Heart left ventricle (tissue), 16 donors: ENCODE measurements around the gene LONP2. TPM values are rescaled to one million over a fixed set of nuclear protein-coding genes. Genes with fewer than 3 reads are reported as not detected.

Source experiments
- ATAC-seq, 4 donors: fragments of 200-7000 bp; cut with Tn5 transposase; one replicate each; pipeline ENCODE4 v1.9.1; 2020 to 2022; ENCODE audit warnings: moderate library complexity in 4 of 4, mild to moderate bottlenecking in 3 of 4, moderate number of reproducible peaks in 1 of 4
- DNase-seq, 5 donors: peaks; one replicate each; pipeline ENCODE4 v3.0.0-alpha.2; 2020
- H3K27ac ChIP-seq, 12 donors: fragments of 200-600 bp; sonication (generic) in 4 of 12; one replicate each; pipeline versions ENCODE4 v1.5.0 to v1.8.0; 2016 to 2022; ENCODE audit warnings: mild to moderate bottlenecking in 2 of 12
- H3K27me3 ChIP-seq, 9 donors: fragments of 200-600 bp; sonication (generic) in 2 of 9; one replicate each; pipeline versions ENCODE4 v1.5.1 to v1.8.0; 2016 to 2022; ENCODE audit warnings: mild to moderate bottlenecking in 3 of 9
- H3K36me3 ChIP-seq, 9 donors: fragments of 200-600 bp; sonication (generic) in 2 of 9; one replicate each; pipeline versions ENCODE4 v1.5.0 to v1.8.0; 2018 to 2022; ENCODE audit warnings: mild to moderate bottlenecking in 2 of 9
- H3K4me1 ChIP-seq, 12 donors: fragments of 200-600 bp; sonication (generic) in 4 of 12; one replicate each; pipeline versions ENCODE4 v1.5.0 to v1.8.0; 2016 to 2022; ENCODE audit warnings: mild to moderate bottlenecking in 3 of 12
- H3K4me3 ChIP-seq, 12 donors: fragments of 200-600 bp; sonication (generic) in 4 of 12; one replicate each; pipeline versions ENCODE4 v1.5.0 to v1.8.0; 2017 to 2022; ENCODE audit warnings: mild to moderate bottlenecking in 9 of 12, moderate library complexity in 4 of 12
- H3K9me3 ChIP-seq, 12 donors: fragments of 200-600 bp; sonication (generic) in 4 of 12; one replicate each; pipeline versions ENCODE4 v1.5.0 to v1.8.0; 2016 to 2022; ENCODE audit warnings: mild to moderate bottlenecking in 1 of 12
- CTCF ChIP-seq, 12 donors: fragments of 200-600 bp; sonication (generic) in 4 of 12; IDR thresholded peaks; one replicate each; pipeline versions ENCODE4 v1.5.0 to v1.8.0; 2018 to 2022; ENCODE audit warnings: antibody characterized with exemption in 12 of 12, mild to moderate bottlenecking in 5 of 12
- POLR2A ChIP-seq, 2 donors: fragments of 450-650 bp; IDR thresholded peaks; one replicate each; pipeline ENCODE4 v1.6.1; 2017; ENCODE audit warnings: antibody characterized with exemption in 2 of 2, mild to moderate bottlenecking in 2 of 2, moderate library complexity in 2 of 2
- WGBS, 4 donors: extraction: QIAGEN DNeasy Blood & Tissue Kit in 2 of 4; methylation state at CpG; one replicate each; pipeline versions ENCODE4 v1.1.5 to v1.1.7; 2013 to 2018; 5-methylcytosine and 5-hydroxymethylcytosine counted together
- intact Hi-C, 10 donors: fragments of 100-400 bp; cut with DNase I; formaldehyde crosslinking; loops; one replicate each; pipeline versions ENCODE4 v1.11.1 to v1.14.2; 2022
- polyA plus RNA-seq, 2 donors: library from polyadenylated mRNA; stranded (reverse); fragments of 200-250 nt; gene quantifications; one replicate each; pipeline ENCODE4 v1.2.3, GENCODE V29; 2013
- total RNA-seq, 9 donors: library from RNA; depleted of rRNA in 2 of 9; stranded (reverse); fragments of >200 nt in 2 of 9; fragmentation: NEBNext Ultra II Directional in 3 of 9; extraction: Animal tissue kit (Norgen Biotek cat#: 25700) in 3 of 9; gene quantifications; one replicate each; pipeline versions ENCODE4 v1.1.0 to v1.2.4, GENCODE V29; 2016 to 2023
- donor health status: ischemic (EF 13 %, LVEDD 7.1; RV severe dilation, severe dysfunction).
- donor health status: healthy with polysubstance abuse.
- donor health status: DM: no; HTN: yes; CAD: no.
- donor health status: DM: no; HTN: no; CAD: no.
- donor health status: ischemic (EF 25% LVEDD 6.9; RV normal size, moderate dysfunction).
- donor health status: ischemic (EF 25% LVEDD 5.7; RV mildly dilated, moderate dysfunction).
- donor health status: healthy.
- donor health status: DM: yes; HTN: yes; CAD: no.
- donor health status: ischemic (EF 35%, LVEDD 5.7; RV mildly dilated, moderate dysfunction).
- donor health status: nonischemic (EF 11% LVEDD 7.7; RV severe dilation, severe dysfunction).
- donor health status: DM: yes; HTN: yes; CAD: no.
- donor health status: PGD.
- donor health status: ischemic (EF 29% LVEDD 5.4; RV normal size, mild dysfunction).
- donor health status: nonischemic (EF 23%, LVEDD 6.1; RV moderate dilation, normal function).

The LONP2 gene
- total and polyA plus RNA-seq, 11 donors: 24.8 to 87.4 (median 69.2) TPM

- no peaks in the 10 kb centered on the region for H3K9me3 ChIP-seq
- no peak overlapping the region for H3K4me3 ChIP-seq
- TF ChIP-seq POLR2A (IDR thresholded peaks at IDR 0.05) (no peak), CTCF (IDR thresholded peaks at IDR 0.05) (no peak)
- DNase-seq (no peak), ATAC-seq (no peak)
- peaks cover 0 to 48% (median 30%) of the 10 kb centered on the region in 9 donors for H3K36me3 ChIP-seq
- H3K4me1 ChIP-seq: peaks cover 0 to 36% (median 9%) of the 10 kb centered on the region in 12 donors
- WGBS, 4 donors: 91 to 97% (median 95%) methylated on average over 3 of the region's 3 CpGs
- no peak overlapping the region for H3K27ac ChIP-seq
- no peaks in the 10 kb centered on the region for H3K27me3 ChIP-seq
- intact Hi-C loops: loop anchor here in 4 of 10 donors (5.0 to 10.0 kb wide), 4 partner anchors 176 to 264 kb away; no protein-coding TSS in a partner anchor
Measured at GRCh38 chr16:48358419-48358818, 114.3 kb downstream of the LONP2 start.

GRCh38 chr16:48359983-48360382, 115.9 kb downstream of the LONP2 start:
- Histone ChIP-seq H3K36me3 (peaks cover 0 to 48% (median 27%) of the 10 kb centered on the region in 9 donors), H3K27me3 (no peaks in the 10 kb centered on the region), H3K4me1 (peaks cover 3 to 42% (median 17%) of the 10 kb centered on the region in 12 donors), H3K27ac (no peak overlapping the region), H3K9me3 (no peaks in the 10 kb centered on the region), H3K4me3 (no peak overlapping the region)
- no peak for ATAC-seq
- WGBS, 4 donors: 94 to 97% (median 95%) methylated on average over 2 of the region's 2 CpGs
- TF ChIP-seq CTCF (IDR thresholded peaks at IDR 0.05): no peak
- no peak for TF ChIP-seq POLR2A (IDR thresholded peaks at IDR 0.05)
- intact Hi-C loops: loop anchor here in 4 of 10 donors (5.0 to 10.0 kb wide), 4 partner anchors 175 to 262 kb away; no protein-coding TSS in a partner anchor
- no peak for DNase-seq

- no peak for DNase-seq
- Histone ChIP-seq H3K4me1 (peaks cover 3 to 46% (median 18%) of the 10 kb centered on the region in 12 donors), H3K27ac (peak overlapping the region in 1 of 12 donors; percentile 43), H3K9me3 (no peaks in the 10 kb centered on the region), H3K27me3 (no peaks in the 10 kb centered on the region), H3K36me3 (peaks cover 0 to 43% (median 21%) of the 10 kb centered on the region in 9 donors), H3K4me3 (no peak overlapping the region)
- TF ChIP-seq CTCF (IDR thresholded peaks at IDR 0.05): no peak
- no peak for TF ChIP-seq POLR2A (IDR thresholded peaks at IDR 0.05)
- intact Hi-C loops: no loop called here
- WGBS, 4 donors: 83 to 88% (median 85%) methylated on average over 3 of the region's 3 CpGs
- ATAC-seq: no peak
Measured at GRCh38 chr16:48361012-48361411, 116.9 kb downstream of the LONP2 start.

GRCh38 chr16:48361540-48362144, 117.5 kb downstream of the LONP2 start:
- H3K27me3 ChIP-seq: no peaks in the 10 kb centered on the region
- DNase-seq (no peak), ATAC-seq (no peak)
- TF ChIP-seq CTCF (IDR thresholded peaks at IDR 0.05): no peak
- WGBS, 4 donors: 90 to 92% (median 91%) methylated on average over 12 of the region's 12 CpGs
- H3K4me1 ChIP-seq: peaks cover 3 to 47% (median 22%) of the 10 kb centered on the region in 12 donors
- peaks cover 0 to 42% (median 21%) of the 10 kb centered on the region in 9 donors for H3K36me3 ChIP-seq
- peak overlapping the region in 1 of 12 donors; percentile 69 for H3K27ac ChIP-seq
- intact Hi-C loops: no loop called here
- no peaks in the 10 kb centered on the region for H3K9me3 ChIP-seq
- H3K4me3 ChIP-seq: no peak overlapping the region
